Measurements from ENCODE around the gene TICAM2.

DNA sequence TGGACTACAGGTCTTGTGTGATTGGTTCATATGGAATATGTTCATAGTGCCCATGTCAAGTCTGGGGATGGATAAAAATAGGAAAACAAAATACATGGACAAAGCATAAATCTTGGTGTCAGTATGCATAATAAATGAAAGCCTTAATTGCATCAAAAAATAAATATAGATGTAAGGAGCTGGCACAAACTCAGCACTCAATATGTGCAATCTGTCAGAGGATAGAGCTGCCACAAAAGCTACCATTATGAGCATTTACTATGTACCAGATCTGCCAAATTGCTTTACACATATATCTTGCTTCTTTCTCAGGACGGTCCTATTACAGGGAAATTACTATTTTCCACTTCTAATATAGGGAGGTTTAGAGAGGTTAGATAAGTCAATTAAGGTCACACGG is 41.8 kb upstream of the TICAM2 start:
- TF ChIP-seq, protein P1, sequence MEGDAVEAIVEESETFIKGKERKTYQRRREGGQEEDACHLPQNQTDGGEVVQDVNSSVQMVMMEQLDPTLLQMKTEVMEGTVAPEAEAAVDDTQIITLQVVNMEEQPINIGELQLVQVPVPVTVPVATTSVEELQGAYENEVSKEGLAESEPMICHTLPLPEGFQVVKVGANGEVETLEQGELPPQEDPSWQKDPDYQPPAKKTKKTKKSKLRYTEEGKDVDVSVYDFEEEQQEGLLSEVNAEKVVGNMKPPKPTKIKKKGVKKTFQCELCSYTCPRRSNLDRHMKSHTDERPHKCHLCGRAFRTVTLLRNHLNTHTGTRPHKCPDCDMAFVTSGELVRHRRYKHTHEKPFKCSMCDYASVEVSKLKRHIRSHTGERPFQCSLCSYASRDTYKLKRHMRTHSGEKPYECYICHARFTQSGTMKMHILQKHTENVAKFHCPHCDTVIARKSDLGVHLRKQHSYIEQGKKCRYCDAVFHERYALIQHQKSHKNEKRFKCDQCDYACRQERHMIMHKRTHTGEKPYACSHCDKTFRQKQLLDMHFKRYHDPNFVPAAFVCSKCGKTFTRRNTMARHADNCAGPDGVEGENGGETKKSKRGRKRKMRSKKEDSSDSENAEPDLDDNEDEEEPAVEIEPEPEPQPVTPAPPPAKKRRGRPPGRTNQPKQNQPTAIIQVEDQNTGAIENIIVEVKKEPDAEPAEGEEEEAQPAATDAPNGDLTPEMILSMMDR (IDR thresholded peaks at IDR 0.05): no peak
- TF ChIP-seq EZH2 (IDR thresholded peaks at IDR 0.05; ENCODE audit: borderline replicate concordance, insufficient read depth, low read depth, low read length, poor library complexity, severe bottlenecking): no peak

Data from B cell (primary cell).